ENCODE data around the gene LEF1. TPM values are rescaled to one million over a fixed set of nuclear protein-coding genes. Genes with fewer than 3 reads are reported as not detected.

LEF1 gene
- total and polyA plus RNA-seq, 2 of the 8 experiments (the other 6 are each of a cell fraction or from before 2014, with no cell fraction given), result 2.6 to 5.2 TPM

DNA sequence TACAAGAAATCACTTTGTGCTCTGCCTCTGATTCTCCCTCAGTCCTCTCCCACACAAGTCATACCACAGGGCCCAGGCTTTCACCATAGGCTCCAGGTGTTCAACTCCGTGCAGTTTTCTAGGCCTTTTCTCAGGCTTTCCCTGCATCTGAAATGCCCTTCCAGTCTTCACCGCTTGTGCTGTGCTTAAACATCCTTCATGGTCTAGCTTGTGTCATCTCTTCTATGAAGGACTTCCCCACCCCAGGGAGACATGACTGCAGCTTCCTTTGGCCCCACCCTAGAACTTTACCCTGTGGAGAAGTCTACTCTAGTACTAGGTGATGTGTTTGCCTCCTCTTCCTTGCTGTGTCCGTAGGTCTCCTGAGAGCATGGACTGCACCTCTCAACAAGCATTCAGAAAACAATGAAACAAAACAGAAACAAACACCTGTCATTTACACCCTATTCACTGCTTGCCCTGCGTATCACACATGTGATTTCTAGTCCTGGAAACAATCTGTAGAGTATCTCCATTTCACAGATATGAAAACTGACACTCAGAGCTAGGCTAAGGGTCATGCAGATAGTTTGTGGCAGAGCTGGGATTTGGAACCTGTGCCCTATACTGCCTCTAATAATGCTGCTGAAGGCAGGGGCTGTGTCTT is 22.7 kb upstream of the LEF1 start:
- H2BK15ac ChIP-seq (ENCODE audit: low read length), result no peak overlapping the region
- H3K4me2 ChIP-seq (ENCODE audit: insufficient read depth in 1 of 2, low read depth in 2 of 2, low read length in 2 of 2), result no peak overlapping the region
- H3K23ac ChIP-seq (ENCODE audit: insufficient read length), result no peak overlapping the region
- H4K20me1 ChIP-seq (replicated peaks in 1 of 2; ENCODE audit: control insufficient read depth in 1 of 2, insufficient read depth in 2 of 2, low read length in 2 of 2), result peaks cover 0 to 4% of the 10 kb centered on the region in 2 experiments
- H3K23me2 ChIP-seq (ENCODE audit: low read depth, low read length), result no peaks in the 10 kb centered on the region
- H3K14ac ChIP-seq (ENCODE audit: insufficient read length), result no peak overlapping the region
- no peak for DNase-seq (ENCODE audit: low read depth in 1 of 2, low spot score in 2 of 2)
- H2BK120ac ChIP-seq (replicated peaks; ENCODE audit: low read depth, low read length), result no peak overlapping the region
- H3K56ac ChIP-seq (replicated peaks; ENCODE audit: insufficient read length, low read depth, low read length), result no peak overlapping the region
- H3K79me2 ChIP-seq (ENCODE audit: control insufficient read depth in 1 of 2, insufficient read depth in 2 of 2, low read length in 2 of 2), result no peaks in the 10 kb centered on the region
- H3K4me1 ChIP-seq (replicated peaks in 1 of 4; ENCODE audit: control insufficient read depth in 3 of 4, insufficient read depth in 4 of 4, low read length in 3 of 4), result peaks cover 0 to 15% (median 3%) of the 10 kb centered on the region in 4 experiments; a peak in 6 of 7 replicates
- H2BK20ac ChIP-seq (ENCODE audit: low read length), result no peak overlapping the region
- H2BK5ac ChIP-seq (ENCODE audit: low read depth, low read length), result no peak overlapping the region
- H2BK12ac ChIP-seq (ENCODE audit: low read depth, low read length), result no peak overlapping the region
- H3K18ac ChIP-seq (ENCODE audit: extremely low read depth, low read length), result no peak overlapping the region; the same call in 1 of the 2 replicates
- H3K9me3 ChIP-seq (ENCODE audit: insufficient read depth in 2 of 2, low read depth in 1 of 2, low read length in 1 of 2), result no peaks in the 10 kb centered on the region
- no peak overlapping the region for H3K4ac ChIP-seq (replicated peaks; ENCODE audit: insufficient read length, low read depth, low read length)
- H3K9ac ChIP-seq (replicated peaks in 1 of 4; ENCODE audit: extremely low read depth in 1 of 4, low read depth in 3 of 4, low read length in 3 of 4), result no peak overlapping the region
- ChIA-PET POLR2A (ENCODE audit: partially characterized antibody) (no interaction called here), CTCF (ENCODE audit: partially characterized antibody) (interaction anchor here (1.1 to 1.3 kb wide), 2 partner anchors 10 to 11 kb away, joined by 3 to 4 read pairs; no protein-coding TSS in a partner anchor)
- WGBS, 2 experiments (ENCODE audit: extremely low coverage in 1 of 2, insufficient coverage in 1 of 2, insufficient read length in 1 of 2, insufficient replicate concordance in 2 of 2, low coverage in 1 of 2, low lambda C conversion rate in 2 of 2, missing lambda C conversion rate in 1 of 2), result 82% methylated on average over 4 of the region's 4 CpGs; no CpG with 5 or more reads in 1 of the 2 experiments
- no peak for FAIRE-seq
- no peak overlapping the region for H4K8ac ChIP-seq (ENCODE audit: extremely low read depth, insufficient read depth, low read length)
- peaks cover 13 to 39% (median 36%) of the 10 kb centered on the region in 4 experiments for H3K27me3 ChIP-seq (replicated peaks in 1 of 4; ENCODE audit: control insufficient read depth in 3 of 4, extremely low read depth in 1 of 4, insufficient read depth in 3 of 4, low read length in 3 of 4)
- no peak overlapping the region for H4K5ac ChIP-seq (ENCODE audit: insufficient read length, low read depth, low read length)
- H3K36me3 ChIP-seq (ENCODE audit: control insufficient read depth in 2 of 4, insufficient read depth in 4 of 4, low read length in 3 of 4), result no peaks in the 10 kb centered on the region
- no peak overlapping the region for H3K27ac ChIP-seq (ENCODE audit: low read depth, low read length)
- H2AK5ac ChIP-seq (ENCODE audit: low read depth, low read length), result no peak overlapping the region
- no peaks in the 10 kb centered on the region; the same call in 1 of the 2 replicates for H3K79me1 ChIP-seq (ENCODE audit: low read depth, low read length)
- no peak overlapping the region for H2AFZ ChIP-seq (ENCODE audit: low read length)
- H4K91ac ChIP-seq (replicated peaks; ENCODE audit: insufficient read length, low read length), result no peak overlapping the region
- H3K4me3 ChIP-seq (ENCODE audit: extremely low read depth in 1 of 4, insufficient read depth in 2 of 4, low read depth in 3 of 4, low read length in 4 of 4), result no peak overlapping the region
- TF ChIP-seq KDM5A (IDR thresholded peaks at IDR 0.05; ENCODE audit: low read length) (no peak), JUN (IDR thresholded peaks at IDR 0.05; ENCODE audit: low read depth, low read length) (no peak)

Data from H1 (cell line).